HG03378 (cell line): ENCODE data around the gene AK8.

Experiments
- ATAC-seq: cut with Tn5 transposase; IDR thresholded peaks from one replicate; pipeline ENCODE4 v1.9.1; 2021; ENCODE audit warnings: mild to moderate bottlenecking, moderate library complexity; ENCODE audit not compliant: unreplicated experiment

Gene AK8

DNA sequence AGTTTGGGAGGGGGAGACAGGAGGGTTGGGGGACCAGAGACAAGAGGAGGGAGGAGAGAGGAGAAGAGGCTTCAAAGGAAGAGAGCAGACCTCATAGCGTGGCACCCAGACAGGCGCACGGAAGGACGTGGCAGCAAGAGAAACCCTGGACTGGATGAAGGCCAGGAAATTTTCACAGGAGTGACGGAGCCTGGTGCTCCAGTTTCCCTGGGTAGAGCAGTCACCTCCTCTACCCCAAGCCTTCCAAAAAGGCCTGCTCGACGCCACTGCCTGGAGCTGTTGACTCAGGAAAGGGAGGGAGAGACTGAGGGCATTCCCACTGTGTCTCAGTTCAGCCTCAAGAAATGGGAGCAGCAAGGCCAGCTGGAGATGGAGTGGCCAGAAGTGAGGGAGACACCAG, 19.3 kb downstream of the AK8 start:
- no peak for ATAC-seq

DNA sequence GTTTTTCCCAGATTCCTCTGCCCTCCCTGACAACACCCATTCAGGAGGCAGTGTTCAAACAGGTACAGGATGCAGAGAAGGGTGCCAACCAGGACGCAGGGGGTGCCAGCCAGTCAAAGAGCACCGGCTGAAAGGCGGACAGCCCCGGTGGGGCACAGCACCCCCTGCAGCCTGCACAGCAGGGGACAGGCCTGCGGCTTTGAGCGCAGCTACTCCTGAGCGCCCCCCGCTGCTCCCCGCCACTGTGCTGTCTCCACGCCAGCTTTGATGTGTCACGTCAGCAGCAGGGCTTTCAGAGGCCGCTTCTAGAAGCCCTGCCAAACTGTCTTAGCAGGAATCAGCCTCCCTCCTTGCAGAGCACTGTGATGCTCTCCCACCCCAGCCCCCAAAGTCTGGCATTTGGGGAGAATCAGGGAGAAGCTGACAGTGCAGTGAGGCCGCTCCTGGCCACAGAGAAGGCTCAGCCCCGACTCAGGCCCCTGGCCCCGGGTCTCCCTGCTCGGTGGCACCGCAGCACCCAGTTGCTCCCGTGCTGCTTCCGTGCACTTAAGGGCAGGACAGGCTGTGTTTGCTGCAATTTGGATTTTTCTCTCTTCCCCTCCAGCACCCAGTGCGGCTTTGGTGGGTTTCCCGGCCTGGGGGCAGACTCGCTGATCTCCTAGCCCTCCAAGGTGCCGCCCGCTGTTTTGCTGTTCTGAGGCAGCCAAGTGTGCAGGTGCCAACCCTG, 20.3 kb downstream of the AK8 start:
- ATAC-seq: no peak

DNA sequence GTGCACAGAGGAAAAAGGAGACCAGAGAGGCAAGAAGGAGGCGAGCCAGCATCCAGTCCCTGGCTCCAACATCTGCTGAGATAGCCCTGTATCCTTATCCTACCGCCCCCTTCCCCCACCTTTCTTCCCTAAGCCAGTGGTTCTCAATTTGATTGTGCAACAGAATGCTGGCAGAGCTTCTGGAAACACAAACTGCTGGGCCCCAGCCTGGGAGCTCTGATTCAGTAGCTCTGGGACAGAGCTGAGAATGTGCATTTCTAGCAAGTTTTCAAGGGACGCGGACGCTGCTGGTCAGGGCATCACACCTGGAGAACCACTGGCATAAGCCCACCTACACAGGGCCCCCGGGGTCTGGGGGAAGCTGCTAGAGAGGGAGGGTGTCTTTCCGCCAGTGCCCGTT, 21.1 kb downstream of the AK8 start:
- ATAC-seq: no peak

DNA sequence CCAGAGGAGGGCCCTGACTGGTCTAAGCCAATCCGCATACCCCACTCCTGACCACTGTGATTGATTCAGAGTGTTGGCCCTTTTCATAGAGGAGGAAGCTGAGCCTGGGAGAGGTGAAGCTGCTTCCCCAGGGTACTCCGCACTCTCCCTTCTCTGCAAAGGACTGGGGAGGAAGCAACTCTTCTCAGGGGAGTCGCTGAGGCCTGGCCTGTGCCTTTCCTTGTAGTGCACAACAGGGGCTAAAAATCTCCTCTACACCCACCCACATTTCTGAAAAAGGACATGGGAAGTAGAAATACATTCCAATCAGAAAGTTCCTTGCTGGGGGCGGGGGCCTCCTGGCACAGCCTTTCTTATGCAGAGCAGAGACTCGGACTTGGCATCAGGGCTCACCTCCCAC, 22.2 kb downstream of the AK8 start:
- ATAC-seq: no peak

DNA sequence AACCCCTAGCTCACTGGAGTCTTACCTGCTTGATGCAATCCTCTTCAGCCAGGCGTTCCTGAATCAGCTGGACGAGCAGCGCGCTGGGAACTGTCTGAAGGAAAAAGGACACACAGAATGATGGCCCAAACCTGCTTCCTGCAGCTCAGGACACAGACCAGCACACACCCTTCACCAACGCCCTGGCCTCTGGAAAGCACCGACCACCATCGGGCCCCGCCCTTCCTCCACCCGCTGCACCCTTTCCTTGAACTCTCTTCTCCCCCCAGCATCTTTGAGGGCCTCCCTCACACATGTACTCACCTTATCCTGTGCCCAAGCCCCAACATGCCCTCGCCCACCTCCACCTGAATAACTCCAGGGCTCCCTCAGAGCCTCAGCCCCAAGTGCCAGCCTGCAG, 23.3 kb downstream of the AK8 start:
- ATAC-seq: no peak

DNA sequence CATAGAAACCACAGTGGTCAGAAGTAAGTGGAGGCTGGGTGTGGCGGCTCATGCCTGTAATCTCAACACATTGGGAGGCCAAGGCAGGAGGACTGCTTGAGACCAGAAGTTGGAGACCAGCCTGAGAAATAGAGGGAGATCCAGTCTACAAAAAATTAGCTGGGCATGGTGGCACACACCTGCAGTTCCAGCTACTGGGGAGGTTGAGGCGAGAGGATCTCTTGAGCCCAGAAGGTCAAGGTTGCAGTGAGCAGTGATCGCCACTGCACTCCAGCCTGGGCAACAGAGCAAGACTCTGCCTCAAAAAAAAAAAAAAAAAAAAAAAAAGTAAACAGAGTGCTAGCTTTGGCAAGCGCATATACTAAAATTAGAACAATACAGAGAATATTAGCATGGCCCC, 24.6 kb downstream of the AK8 start:
- ATAC-seq: no peak

DNA sequence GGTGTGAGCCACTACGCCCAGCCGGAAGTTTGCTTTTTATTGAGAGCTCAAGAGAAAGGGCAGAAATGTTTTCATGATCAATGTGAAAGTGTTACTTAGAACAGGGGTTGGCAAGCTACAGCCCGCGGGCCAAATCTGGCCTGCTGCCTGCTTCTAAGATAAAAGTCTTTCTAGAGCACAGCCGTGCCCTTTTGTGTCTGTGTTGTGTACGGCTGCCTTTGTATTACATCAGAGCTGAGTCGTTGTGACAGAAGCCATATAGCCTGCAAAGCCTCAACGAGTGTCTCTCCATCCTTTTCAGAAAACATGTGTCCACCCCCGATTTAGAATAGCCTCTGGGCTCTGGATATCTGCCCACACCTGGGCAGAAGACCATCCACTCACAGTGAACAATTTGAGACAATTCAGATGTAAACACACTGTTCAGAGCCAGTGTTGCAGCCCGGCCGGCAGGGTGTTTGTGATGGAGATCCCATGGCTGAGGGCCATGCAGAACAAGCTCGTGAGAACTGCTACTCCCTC, 28.8 kb downstream of the AK8 start:
- ATAC-seq: no peak

DNA sequence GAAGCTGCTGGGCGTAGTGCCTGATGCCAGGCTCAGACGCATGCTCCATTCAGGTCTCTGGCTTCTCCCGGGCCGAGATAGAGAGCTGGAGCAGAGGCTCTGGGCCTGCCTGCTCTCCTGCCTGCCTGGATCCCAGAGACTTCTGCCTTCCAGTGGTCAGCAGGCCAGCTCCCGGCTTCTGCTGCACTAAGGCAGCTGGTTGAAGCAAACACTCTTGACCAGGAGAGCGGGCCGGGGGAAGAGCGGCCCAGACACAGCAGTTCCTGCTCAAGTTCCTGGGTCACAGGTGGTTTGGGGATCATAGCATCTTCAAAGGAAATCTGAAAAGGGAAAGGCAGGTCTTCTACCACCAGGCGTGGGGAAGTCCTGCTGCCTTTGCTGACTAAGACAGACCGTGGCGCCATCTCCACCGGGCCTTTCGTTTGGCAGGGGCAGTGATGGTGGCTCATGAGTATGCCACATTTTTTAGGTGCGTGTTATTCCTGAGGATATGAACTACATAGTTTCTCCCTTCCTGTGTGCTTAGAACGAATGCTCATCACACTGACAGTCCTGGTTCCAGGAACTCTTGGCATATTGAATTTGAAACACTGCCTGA, 31.1 kb downstream of the AK8 start:
- ATAC-seq: no peak

DNA sequence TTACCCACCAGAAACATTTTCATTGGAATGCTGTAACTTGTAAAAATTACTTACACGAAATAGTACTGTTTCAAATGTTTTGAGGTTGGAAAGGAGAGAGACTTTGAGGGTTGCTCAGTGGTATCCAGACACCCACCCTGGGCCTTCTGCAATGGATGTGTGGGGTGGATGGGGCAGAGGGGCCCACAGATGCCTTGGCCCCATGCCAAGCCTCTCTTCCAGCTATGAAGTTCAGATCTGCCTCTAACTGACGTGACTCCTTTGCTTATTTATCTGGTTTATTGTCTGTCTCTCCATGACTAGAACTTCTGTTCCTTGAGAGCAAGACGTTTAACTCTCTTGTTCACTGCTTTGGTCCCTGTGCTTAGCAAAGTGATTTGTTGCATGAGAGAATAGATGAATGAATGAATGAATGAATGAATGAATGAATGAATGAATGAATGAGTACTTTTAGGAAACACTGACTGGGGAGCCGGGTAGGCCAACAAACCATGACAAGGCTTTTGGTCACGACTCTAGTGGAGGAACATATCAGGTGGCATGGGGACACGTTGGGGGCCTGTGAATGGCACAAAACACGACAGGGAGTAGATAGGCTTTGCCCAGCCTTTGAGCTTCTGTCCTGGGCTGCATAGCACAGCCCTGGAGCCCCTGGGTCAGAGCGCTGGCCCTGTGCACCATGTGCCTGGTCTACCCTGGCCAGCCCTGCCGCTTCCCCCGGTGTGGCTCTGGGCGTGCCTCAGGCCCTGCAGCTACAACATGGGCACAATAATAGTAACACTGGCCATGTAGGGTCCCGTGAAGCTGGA, 31.8 kb downstream of the AK8 start:
- ATAC-seq: no peak

DNA sequence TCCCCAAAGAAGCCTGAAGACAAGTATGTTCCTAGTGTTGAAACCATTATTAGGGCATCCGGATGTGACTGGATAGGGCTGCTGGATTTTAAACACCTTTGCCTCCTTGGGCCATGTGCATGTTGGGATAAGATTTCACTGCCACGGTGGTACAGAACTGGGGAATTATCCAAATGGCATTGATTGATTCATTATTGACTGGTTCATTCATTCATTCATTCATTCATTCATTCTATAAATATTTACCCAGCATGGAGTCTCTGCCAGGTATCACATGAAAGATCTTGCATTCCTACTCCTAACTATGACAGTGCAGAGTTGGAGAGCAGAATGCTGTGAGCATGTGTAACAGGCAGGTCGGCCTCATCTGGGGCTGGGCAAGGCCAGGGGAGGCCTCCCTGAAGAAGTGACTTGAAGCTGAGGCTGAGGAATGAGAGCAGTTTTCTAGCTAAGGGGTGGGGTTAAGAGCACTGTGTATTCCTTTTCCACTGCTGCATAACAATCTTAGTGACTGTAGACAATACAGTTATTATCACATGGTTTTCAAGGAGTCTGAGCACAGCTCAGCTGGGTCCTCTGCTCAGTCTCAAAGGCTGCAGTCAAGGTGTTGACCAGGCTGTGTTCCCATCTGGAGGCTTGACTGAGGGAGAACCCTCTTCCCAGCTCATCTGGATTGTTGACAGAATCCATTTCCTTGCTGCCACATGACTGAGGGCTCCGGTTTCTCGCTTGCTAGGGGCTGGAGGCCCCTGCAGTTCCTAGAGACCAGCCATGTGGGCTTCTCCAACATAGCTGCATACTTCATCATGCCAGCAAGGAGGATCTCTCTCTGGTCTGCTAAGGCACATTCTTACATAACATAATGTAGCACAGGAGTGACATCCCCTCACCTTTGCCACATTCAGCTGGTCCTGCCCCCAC, 35.7 kb downstream of the AK8 start:
- ATAC-seq: no peak

DNA sequence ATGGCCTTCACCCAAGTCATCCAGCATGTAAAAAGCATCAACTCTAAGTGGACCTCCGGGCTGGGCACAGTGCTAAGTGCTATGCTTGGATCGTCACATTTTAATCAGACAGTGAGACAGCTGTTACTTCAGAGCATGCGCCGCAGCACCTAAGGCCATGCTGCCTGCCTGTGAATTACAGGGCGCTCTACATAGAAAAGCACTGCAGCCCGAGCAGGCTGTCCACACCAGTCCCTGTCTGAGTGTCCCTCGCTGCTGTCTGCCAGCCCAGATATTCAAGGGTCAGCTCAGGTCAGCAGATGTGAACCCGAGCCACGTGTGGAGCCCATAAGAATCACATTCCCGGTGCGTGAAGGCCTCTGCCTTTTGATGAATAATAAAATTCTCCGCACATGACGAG, 37.1 kb downstream of the AK8 start:
- no peak for ATAC-seq

DNA sequence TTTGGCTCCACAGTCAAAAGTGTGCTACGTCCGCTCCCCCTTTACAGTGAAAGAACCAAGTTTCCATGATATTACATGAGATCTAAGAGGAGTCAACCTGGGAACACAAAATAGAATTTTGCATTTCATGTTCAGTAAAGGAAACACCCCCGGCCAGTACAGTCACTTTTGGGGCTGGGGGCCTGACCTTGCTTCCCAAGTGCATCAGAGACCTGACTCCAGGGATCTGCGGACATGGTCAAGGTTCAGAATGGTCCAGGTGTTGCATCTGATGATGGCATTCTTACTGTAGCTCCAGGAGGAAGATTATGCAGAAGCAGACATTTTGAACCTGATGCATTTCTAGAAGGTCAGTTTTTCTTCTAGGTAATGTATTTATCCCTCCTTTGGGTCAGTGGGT, 39.8 kb downstream of the AK8 start:
- no peak for ATAC-seq

DNA sequence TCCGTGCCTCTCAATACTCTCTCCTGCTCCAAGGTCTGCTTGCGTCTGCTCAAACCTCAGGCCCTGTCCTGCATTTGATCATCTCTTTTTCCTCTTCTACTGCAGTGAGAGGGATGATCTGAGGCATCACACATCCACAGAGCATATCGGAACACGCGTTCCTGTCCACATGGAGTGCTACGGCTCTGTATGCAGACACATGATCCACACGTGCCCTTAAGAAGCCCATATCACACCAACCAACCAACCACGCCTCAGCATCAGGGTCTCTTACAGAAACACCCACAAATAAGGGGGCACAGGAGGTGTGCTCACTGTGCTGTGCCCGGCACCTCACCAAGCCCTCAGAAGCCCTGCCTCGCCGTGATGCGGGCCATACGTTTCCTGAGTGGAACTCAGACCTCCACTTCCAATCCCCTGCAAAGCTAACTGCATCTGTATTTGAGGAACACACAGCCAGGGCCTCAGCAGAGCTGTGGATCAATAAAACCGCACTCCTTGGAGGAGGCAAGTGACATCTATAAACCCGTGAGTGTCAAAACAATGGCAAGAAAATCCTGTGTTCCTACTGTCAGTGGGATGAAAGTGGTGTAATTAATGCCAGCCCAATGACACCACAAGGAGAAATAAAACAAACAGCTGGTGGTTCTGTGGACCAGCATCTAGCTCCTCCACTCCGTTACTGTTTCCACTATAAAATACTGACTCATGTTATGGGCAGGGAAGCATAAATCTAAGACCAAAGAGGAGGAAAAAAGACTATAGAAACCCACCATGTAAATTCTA, 40.4 kb downstream of the AK8 start:
- no peak for ATAC-seq

DNA sequence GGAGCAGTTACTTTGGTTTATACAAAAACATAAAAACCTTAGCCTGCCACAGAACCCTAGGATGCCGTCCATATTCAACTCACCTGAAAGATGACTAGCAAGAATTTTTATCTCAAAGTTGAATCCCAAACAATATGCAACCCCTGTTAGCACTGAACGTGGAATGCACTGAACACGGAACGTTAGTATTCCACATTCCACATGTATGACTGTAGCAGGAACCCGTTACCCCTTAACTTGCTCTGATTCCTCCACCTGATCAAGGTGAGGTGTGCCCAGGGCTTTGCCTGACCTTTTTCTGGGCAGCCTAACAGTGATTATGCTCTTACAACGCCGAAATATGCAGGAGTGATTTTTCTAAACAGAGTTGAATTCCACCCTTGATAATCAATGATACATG, 43.7 kb downstream of the AK8 start:
- no peak for ATAC-seq

DNA sequence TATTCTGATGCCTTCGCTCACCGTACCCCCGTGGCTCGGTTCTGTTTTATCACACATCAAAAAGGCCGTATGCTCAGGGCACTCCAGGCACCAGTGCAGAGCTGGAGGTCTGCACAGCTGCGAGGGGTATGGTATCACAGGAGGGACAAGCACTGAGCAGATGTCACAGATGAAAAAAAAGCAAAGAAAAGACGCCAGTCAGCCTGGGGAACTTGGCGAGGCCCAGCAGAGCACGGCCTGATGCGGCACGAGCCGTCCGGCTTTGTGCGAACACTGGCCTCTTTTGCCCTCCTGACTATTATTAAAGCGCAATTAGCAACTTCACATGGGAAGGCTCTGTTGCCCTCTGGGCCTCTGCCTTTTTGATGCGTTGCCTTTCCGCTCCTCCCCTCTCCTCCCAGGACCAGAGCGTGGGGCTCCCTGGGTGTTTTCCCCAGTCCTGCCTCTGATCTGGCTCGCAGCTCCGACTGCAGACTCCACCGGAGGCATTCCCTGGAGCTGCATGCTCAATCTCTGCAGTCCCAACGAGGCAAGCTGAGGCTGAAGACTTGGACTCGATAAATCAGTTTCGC, 44.4 kb downstream of the AK8 start:
- ATAC-seq: no peak

DNA sequence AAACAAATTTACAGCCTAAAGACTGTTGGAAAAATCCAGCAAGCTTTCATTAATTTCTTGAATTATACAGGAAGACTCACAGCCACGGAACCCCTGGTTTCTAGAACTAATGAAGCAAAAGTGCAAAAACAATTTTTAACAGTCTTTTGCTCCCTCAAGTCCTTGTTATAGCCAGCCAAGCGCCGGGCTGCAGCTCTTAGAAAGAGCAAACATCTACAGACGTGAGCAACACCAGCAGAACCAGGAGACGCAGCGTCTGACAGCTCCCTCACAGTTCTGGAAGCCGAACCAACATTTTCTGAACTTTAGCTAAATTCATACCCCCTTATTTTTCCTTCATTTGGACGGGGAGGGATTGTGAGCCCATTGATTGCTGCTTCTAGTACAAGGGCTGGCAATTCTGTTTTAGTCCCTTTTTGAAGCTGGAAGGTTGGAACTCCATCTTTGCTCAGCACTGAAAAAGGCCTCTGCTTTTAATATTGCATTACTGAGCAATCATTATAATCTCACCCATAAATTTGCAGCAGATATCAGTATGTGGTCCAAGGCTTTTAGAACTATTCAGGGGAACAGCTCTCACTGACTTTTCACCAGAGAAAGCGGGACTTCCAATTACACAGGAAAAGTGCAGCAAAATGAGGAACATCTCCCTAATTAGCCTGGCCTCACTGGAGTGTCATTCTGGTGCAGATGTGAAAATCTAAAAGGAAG, 45.8 kb downstream of the AK8 start:
- ATAC-seq: no peak

DNA sequence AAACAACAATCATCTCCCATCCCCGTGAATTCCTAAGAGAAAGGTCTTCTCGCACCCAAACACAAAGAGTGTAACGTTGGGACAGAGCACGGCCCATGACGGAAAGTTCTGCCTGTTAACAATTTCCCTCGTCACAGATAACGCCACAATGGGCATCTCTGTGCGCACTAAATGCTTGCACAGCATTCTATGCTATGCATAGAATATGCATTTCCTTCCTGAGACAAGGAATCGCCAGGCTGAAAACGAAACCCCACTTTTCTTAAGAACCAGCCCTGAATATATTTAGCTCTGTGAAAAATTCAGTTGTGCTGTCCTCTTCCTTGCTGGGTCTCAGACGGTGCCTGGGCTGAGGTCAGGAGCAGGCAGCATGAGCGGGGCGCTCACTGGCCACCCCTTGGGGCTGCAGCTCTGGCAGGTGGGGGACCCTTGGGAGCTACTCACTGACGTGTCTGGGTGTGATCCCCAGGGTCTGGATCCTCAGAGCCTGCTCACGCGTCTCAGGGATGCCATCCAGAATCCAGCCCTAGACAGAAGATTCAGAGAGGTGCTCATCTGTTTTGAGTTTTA, 49.8 kb downstream of the AK8 start:
- ATAC-seq: no peak

DNA sequence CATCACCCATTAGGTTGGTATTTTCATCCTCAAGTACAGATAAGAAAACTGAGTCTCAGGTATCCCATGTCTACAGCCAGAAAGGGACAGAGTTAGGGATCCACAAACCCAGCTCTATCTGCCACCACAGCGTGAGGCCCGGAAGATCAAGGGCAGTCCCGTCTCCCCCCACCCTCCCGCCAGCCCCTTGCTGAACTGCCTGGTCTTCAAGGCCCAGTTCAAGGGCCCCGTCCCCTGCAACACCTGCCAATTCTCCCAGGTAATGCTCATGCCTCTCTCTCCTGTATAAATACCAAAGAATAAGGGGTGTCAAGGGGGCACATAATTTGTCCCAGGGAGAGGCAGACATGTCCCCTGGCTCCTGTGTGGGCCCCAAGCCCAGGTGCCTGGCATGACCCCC, 50.7 kb downstream of the AK8 start:
- no peak for ATAC-seq
